Prostate gland (tissue), 2 donors: ENCODE data around the gene NINL.

ENCODE experiments used
- CTCF ChIP-seq, 4 experiments: fragments of 200-600 bp in 2 of 4; fragments of 450-650 bp in 2 of 4; sonication (generic) in 2 of 4; IDR thresholded peaks; 1 replicate in 3 of 4; 2 replicates in 1 of 4; pipeline ENCODE4 v1.5.1; 2016 to 2019; ENCODE audit warnings: antibody characterized with exemption in 4 of 4, mild to moderate bottlenecking in 2 of 4, moderate library complexity in 2 of 4
- POLR2A ChIP-seq: fragments of 450-650 bp; IDR thresholded peaks from one replicate; pipeline ENCODE4 v1.6.1; 2016; ENCODE audit warnings: antibody characterized with exemption, mild to moderate bottlenecking

DNA sequence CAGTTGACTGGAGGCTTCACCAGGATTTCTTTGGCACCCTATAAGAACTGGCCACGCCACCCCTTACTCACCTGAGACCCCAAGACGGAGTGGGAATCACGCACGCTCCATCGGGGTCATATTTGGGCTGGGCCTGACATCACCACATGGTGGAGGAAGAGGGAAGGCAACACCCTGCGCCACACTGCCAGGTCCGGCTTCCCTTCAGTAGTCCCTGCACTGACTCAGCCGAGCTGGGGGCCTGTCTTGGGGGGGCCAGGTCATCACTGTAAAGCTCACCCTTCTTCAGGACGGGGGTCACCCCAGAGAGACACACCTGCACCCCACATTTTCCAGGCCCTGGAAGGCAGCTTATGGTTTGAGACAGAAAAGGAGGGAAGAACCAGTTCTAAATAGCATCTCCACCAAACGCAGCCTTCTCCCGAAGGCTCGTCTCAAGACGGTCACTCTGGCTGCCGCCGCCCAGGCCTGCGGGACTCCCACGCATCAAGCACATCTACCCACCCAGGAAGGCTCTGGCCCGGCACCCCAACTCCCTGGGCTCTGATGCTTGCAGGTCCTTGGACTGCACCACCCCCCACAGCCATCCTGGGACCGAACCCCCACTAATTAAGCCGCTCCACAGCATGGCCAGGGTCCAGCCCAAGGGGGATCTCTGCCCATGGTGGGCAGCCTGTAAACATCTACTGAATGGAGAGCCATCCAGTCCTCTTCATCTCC is 126.1 kb downstream of the NINL start:
- TF ChIP-seq POLR2A (no peak), CTCF (IDR thresholded peaks at IDR 0.05) (no peak)
